A549 (cell line): ENCODE measurements around the gene VAPB.

Source experiments
- MYC ChIP-seq: IDR thresholded peaks from 2 replicates; pipeline ENCODE4 v1.6.1; 2012; ENCODE audit warnings: mild to moderate bottlenecking, inconsistent platforms, low read length, improper control_type of control experiment, borderline replicate concordance
- TF ChIP-seq, protein P1 (sequence below): fragments of 250-450 bp; sonication (Bioruptor Pico); IDR thresholded peaks from 2 replicates; pipeline ENCODE4 v1.5.0; 2021; ENCODE audit warnings: mild to moderate bottlenecking, moderate library complexity, borderline replicate concordance

GRCh38 chr20:58395604-58396003, 6.6 kb downstream of the VAPB start:
- TF ChIP-seq, protein P1, sequence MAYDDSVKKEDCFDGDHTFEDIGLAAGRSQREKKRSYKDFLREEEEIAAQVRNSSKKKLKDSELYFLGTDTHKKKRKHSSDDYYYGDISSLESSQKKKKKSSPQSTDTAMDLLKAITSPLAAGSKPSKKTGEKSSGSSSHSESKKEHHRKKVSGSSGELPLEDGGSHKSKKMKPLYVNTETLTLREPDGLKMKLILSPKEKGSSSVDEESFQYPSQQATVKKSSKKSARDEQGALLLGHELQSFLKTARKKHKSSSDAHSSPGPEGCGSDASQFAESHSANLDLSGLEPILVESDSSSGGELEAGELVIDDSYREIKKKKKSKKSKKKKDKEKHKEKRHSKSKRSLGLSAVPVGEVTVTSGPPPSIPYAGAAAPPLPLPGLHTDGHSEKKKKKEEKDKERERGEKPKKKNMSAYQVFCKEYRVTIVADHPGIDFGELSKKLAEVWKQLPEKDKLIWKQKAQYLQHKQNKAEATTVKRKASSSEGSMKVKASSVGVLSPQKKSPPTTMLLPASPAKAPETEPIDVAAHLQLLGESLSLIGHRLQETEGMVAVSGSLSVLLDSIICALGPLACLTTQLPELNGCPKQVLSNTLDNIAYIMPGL (CRISPR knock-in tag), result no peak
- no peak for TF ChIP-seq MYC
